Measurements from ENCODE around the gene C9orf153. TPM values are rescaled to one million over a fixed set of nuclear protein-coding genes. Genes with fewer than 3 reads are reported as not detected.
A peak's percentile ranks its signal among the peaks of the same experiment; 100 is the strongest.

C9orf153 gene
- total RNA-seq, 2 experiments from 2014 or later = 0.26 to 0.39 TPM

DNA sequence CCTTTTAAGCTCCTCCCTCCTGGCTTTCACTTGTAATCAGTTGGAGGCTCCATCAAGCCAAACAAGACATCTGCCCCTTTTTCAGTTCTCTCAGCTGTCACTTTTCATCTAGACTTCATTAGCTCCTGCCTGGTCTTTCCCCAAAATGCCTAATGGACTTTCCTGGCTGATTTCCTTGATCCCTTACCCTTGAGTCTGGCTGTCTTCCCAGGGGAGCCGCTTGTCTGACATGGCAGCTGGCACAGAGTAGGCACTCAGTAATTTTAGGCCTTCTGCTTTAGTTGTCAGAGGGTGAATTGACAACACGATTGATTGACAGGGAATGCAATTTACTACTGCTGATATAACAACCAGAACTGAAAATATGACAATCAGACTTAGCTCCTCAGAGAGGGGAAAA, 2.1 kb downstream of the C9orf153 start:
- Mint-ChIP-seq H3K36me3 (peaks cover 12% of the 10 kb centered on the region), H3K27me3 (no peaks in the 10 kb centered on the region), H3K9me3 (peaks cover 14% of the 10 kb centered on the region), H3K4me1 (ENCODE audit: low read depth) (no peaks in the 10 kb centered on the region), H3K27ac (no peak overlapping the region), H3K4me3 (no peak overlapping the region)
- no peak for DNase-seq
- intact Hi-C loops (cut with micrococcal nuclease) = no loop called here
- ChIA-PET POLR2A (interaction anchor here (0.6 kb wide), 1 partner anchor 14 kb away, joined by 3 read pairs; no protein-coding TSS in a partner anchor), CTCF (interaction anchor here (0.5 kb wide), 1 partner anchor 105 kb away, joined by 3 read pairs; no protein-coding TSS in a partner anchor)

DNA sequence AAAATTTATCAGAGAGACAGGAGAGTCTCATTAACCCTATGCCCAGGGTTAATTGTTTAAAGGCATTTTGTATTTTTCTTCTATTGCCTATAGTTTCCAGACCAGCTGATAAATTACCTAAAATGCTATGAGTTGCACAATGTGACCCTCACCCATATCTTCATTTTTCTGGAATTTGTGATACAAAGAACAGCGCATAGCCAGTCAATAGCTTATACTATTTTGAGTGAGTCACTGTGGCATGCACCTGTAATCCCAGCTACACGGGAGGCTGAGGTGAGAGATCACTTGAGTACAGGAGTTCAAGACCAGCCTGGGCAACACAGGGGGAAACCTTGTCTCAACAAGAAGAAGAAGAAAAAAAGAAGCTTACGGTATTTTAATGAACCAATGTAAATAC, 2.8 kb downstream of the C9orf153 start:
- peaks cover 12% of the 10 kb centered on the region for H3K36me3 Mint-ChIP-seq
- peaks cover 16% of the 10 kb centered on the region for H3K9me3 Mint-ChIP-seq
- CTCF ChIA-PET = no interaction called here
- intact Hi-C loops (cut with micrococcal nuclease) = no loop called here
- H3K27ac Mint-ChIP-seq = no peak overlapping the region
- no peak for DNase-seq
- no peak overlapping the region for H3K4me3 Mint-ChIP-seq
- POLR2A ChIA-PET = interaction anchor here (0.6 kb wide), 1 partner anchor 15 kb away, joined by 3 read pairs; no protein-coding TSS in a partner anchor
- H3K27me3 Mint-ChIP-seq = no peaks in the 10 kb centered on the region
- H3K4me1 Mint-ChIP-seq (ENCODE audit: low read depth) = no peaks in the 10 kb centered on the region

DNA sequence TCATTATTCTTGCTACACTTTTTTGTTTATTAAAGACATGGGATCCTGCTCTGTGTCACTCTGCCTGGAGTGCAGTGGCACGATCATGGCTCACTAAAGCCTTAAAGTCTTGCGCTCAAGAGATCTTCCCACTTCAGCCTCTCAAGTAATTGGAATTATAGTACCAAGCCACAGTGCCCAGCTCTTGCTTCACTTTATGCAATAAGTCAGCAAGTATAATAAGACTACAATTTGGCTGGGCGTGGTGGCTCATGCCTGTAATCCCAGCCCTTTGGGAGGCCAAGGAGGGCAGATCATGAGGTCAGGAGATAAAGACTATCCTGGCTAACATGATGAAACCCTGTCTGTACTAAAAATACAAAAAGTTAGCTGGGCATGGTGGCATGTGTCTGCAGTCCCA, 5.9 kb downstream of the C9orf153 start:
- ChIA-PET POLR2A (no interaction called here), CTCF (no interaction called here)
- intact Hi-C loops (cut with micrococcal nuclease) = no loop called here
- no peaks in the 10 kb centered on the region for H3K27me3 Mint-ChIP-seq
- H3K4me1 Mint-ChIP-seq (ENCODE audit: low read depth) = no peaks in the 10 kb centered on the region
- peaks cover 7% of the 10 kb centered on the region for H3K36me3 Mint-ChIP-seq
- H3K9me3 Mint-ChIP-seq = peaks cover 16% of the 10 kb centered on the region
- no peak for DNase-seq
- H3K27ac Mint-ChIP-seq = no peak overlapping the region
- H3K4me3 Mint-ChIP-seq = no peak overlapping the region

GRCh38 chr9:86252870-86253269, 6.6 kb downstream of the C9orf153 start:
- Mint-ChIP-seq H3K4me1 (ENCODE audit: low read depth) (no peaks in the 10 kb centered on the region), H3K27ac (no peak overlapping the region), H3K4me3 (no peak overlapping the region), H3K27me3 (no peaks in the 10 kb centered on the region), H3K9me3 (peaks cover 16% of the 10 kb centered on the region), H3K36me3 (peaks cover 7% of the 10 kb centered on the region)
- POLR2A ChIA-PET = no interaction called here
- intact Hi-C loops (cut with micrococcal nuclease) = no loop called here
- CTCF ChIA-PET = no interaction called here
- no peak for DNase-seq

GRCh38 chr9:86250123-86250522, 9.3 kb downstream of the C9orf153 start:
- intact Hi-C loops (cut with micrococcal nuclease) = no loop called here
- ChIA-PET CTCF (no interaction called here), POLR2A (no interaction called here)
- Mint-ChIP-seq H3K36me3 (peaks cover 7% of the 10 kb centered on the region), H3K27me3 (peaks cover 4% of the 10 kb centered on the region), H3K27ac (no peak overlapping the region), H3K9me3 (peaks cover 16% of the 10 kb centered on the region), H3K4me1 (ENCODE audit: low read depth) (no peaks in the 10 kb centered on the region), H3K4me3 (no peak overlapping the region)
- DNase-seq = no peak

GRCh38 chr9:86248746-86249145, 10.7 kb downstream of the C9orf153 start:
- ChIA-PET POLR2A (no interaction called here), CTCF (no interaction called here)
- Mint-ChIP-seq H3K9me3 (peaks cover 15% of the 10 kb centered on the region), H3K27ac (no peak overlapping the region), H3K4me1 (ENCODE audit: low read depth) (no peaks in the 10 kb centered on the region), H3K36me3 (peaks cover 5% of the 10 kb centered on the region), H3K27me3 (peaks cover 4% of the 10 kb centered on the region), H3K4me3 (no peak overlapping the region)
- no peak for DNase-seq
- intact Hi-C loops (cut with micrococcal nuclease) = no loop called here

DNA sequence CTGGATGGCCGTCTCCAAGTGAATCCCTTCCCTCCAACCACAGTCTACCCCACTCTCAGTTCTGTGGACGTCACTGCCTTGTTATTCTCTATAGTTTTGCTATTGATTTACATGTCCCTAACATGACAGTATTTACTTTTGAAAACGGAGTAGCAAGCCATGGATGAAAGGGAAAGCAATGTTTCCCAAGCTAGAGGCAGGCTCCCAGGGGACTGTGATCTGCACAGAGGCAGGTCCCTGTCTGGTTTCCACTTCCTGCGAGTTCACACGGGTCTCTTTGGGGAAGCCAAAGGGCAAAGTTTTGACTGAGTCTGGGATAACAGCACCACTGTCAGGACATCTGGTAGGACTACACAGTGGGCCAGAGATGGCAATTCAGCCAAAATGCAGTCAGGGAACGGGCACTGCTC, 12.7 kb downstream of the C9orf153 start:
- Mint-ChIP-seq H3K36me3 (no peaks in the 10 kb centered on the region), H3K27ac (no peak overlapping the region), H3K27me3 (peaks cover 4% of the 10 kb centered on the region), H3K4me1 (ENCODE audit: low read depth) (peaks cover 3% of the 10 kb centered on the region), H3K9me3 (peaks cover 2% of the 10 kb centered on the region), H3K4me3 (no peak overlapping the region)
- ChIA-PET CTCF (interaction anchor here (1.7 kb wide), 1 partner anchor 45 kb away, joined by 4 read pairs; no protein-coding TSS in a partner anchor), POLR2A (no interaction called here)
- no peak for DNase-seq
- intact Hi-C loops (cut with micrococcal nuclease) = no loop called here

GRCh38 chr9:86242071-86242470, 17.4 kb downstream of the C9orf153 start:
- H3K27ac Mint-ChIP-seq = no peak overlapping the region

DNA sequence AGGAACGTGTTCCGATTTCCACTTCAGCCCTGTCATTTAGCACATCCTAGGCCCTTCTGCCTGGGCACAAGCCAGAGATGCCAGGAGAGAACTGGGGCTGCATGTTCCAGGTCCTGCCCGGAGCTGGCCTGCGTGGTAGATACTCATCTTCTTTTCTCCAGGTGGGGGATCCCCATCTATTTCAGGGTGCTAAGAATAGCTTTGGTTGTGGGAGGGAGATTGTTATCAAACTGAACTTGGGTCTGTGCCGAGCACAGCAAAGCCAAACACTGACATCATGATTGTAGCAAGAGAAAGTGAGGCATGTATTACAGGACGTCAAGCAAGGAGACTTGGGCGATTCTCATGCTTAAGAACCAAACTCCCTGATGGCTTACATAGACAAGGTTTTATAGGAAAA, 18.2 kb downstream of the C9orf153 start:
- Mint-ChIP-seq H3K27ac (no peak overlapping the region), H3K36me3 (no peaks in the 10 kb centered on the region), H3K4me3 (no peak overlapping the region), H3K9me3 (no peaks in the 10 kb centered on the region), H3K27me3 (no peaks in the 10 kb centered on the region), H3K4me1 (ENCODE audit: low read depth) (peaks cover 9% of the 10 kb centered on the region)
- intact Hi-C loops (cut with micrococcal nuclease) = no loop called here
- CTCF ChIA-PET = interaction anchor here (0.6 kb wide), 1 partner anchor 39 kb away, joined by 6 read pairs; no protein-coding TSS in a partner anchor
- DNase-seq = peak; percentile 21
- POLR2A ChIA-PET = no interaction called here

More at GRCh38 chr9:86242071-86242470, 17.4 kb downstream of the C9orf153 start:
- POLR2A ChIA-PET = no interaction called here
- no peaks in the 10 kb centered on the region for H3K9me3 Mint-ChIP-seq
- H3K27me3 Mint-ChIP-seq = peaks cover 2% of the 10 kb centered on the region
- no peak overlapping the region for H3K4me3 Mint-ChIP-seq
- peaks cover 9% of the 10 kb centered on the region for H3K4me1 Mint-ChIP-seq (ENCODE audit: low read depth)
- DNase-seq = no peak
- H3K36me3 Mint-ChIP-seq = no peaks in the 10 kb centered on the region
- intact Hi-C loops (cut with micrococcal nuclease) = no loop called here
- CTCF ChIA-PET = interaction anchor here (0.8 kb wide), 1 partner anchor 9 kb away, joined by 3 read pairs; no protein-coding TSS in a partner anchor

- ChIA-PET POLR2A (no interaction called here), CTCF (interaction anchor here (1.3 kb wide), 1 partner anchor 37 kb away, joined by 3 read pairs; no protein-coding TSS in a partner anchor)
- Mint-ChIP-seq H3K4me3 (no peak overlapping the region), H3K9me3 (no peaks in the 10 kb centered on the region), H3K36me3 (no peaks in the 10 kb centered on the region), H3K4me1 (ENCODE audit: low read depth) (peaks cover 9% of the 10 kb centered on the region), H3K27me3 (peaks cover under 1% of the 10 kb centered on the region), H3K27ac (no peak overlapping the region)
- no peak for DNase-seq
- intact Hi-C loops (cut with micrococcal nuclease) = no loop called here
Observed at GRCh38 chr9:86238861-86239770, 20.3 kb downstream of the C9orf153 start.

DNA sequence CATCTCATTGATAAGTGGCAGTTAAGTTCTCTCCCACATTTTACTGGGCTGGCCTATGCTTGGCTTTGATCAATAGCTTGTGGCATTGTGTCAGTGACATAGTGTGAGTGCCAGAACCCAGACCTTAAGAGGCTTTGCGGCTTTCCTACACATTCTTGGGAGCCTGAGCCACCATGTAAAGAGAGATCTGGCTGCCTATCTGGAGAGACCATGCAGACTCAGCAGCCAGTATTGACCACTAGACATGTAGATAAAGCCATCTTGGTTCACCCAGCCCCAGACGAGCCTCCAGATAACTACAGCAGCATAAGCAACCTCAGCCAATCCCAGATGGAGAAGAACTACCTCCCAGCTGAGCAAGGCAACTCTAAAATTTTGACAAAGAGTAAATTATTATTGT, 28.6 kb downstream of the C9orf153 start:
- intact Hi-C loops (cut with micrococcal nuclease) = no loop called here
- ChIA-PET POLR2A (no interaction called here), CTCF (interaction anchor here (0.5 kb wide), 1 partner anchor 11 kb away, joined by 3 read pairs; no protein-coding TSS in a partner anchor)
- H3K27ac Mint-ChIP-seq = no peak overlapping the region
- H3K36me3 Mint-ChIP-seq = no peaks in the 10 kb centered on the region
- H3K4me3 Mint-ChIP-seq = no peak overlapping the region
- no peak for DNase-seq
- peaks cover 3% of the 10 kb centered on the region for H3K27me3 Mint-ChIP-seq
- no peaks in the 10 kb centered on the region for H3K4me1 Mint-ChIP-seq (ENCODE audit: low read depth)
- H3K9me3 Mint-ChIP-seq = no peaks in the 10 kb centered on the region

GRCh38 chr9:86222667-86223066, 36.8 kb downstream of the C9orf153 start:
- no peaks in the 10 kb centered on the region for H3K9me3 Mint-ChIP-seq
- intact Hi-C loops (cut with micrococcal nuclease) = no loop called here
- H3K27ac Mint-ChIP-seq = no peak overlapping the region
- no peaks in the 10 kb centered on the region for H3K36me3 Mint-ChIP-seq
- ChIA-PET POLR2A (no interaction called here), CTCF (interaction anchor here (0.6 to 2.2 kb wide), 2 partner anchors 10 to 22 kb away, joined by 3 to 6 read pairs; no protein-coding TSS in a partner anchor)
- H3K4me1 Mint-ChIP-seq (ENCODE audit: low read depth) = no peaks in the 10 kb centered on the region
- H3K27me3 Mint-ChIP-seq = peaks cover 4% of the 10 kb centered on the region
- no peak for DNase-seq
- no peak overlapping the region for H3K4me3 Mint-ChIP-seq
